WTC11 (cell line): ENCODE measurements around the gene LEUTX. TPM values are rescaled to one million over a fixed set of nuclear protein-coding genes. Genes with fewer than 3 reads are reported as not detected.
"Not testable (repeated sequence)": the region's sequence is repeated elsewhere in the genome, so short reads cannot be mapped to it uniquely, and the experiment has no call there.

Experiments
- ATAC-seq: fragments of 200-7000 bp; cut with Tn5 transposase; 2 replicates; pipeline ENCODE4 v1.10.0; 2021; ENCODE audit warnings: mild to moderate bottlenecking, moderate library complexity
- CTCF ChIA-PET: fragments of 300-600 bp; sonication (Branson Sonifier 250); formaldehyde crosslinking; loops from one replicate; lab custom pipeline; 2021; ENCODE audit warnings: antibody characterized with exemption; lab: Charles Lee
- POLR2A ChIA-PET: fragments of 350-600 bp; sonication (Branson Sonifier 250); formaldehyde crosslinking; loops from one replicate; lab custom pipeline; 2021; ENCODE audit warnings: antibody characterized with exemption; lab: Charles Lee
- DNase-seq: peaks from one replicate; pipeline ENCODE4 v3.0.0; 2021; ENCODE audit warnings: low spot score
- H3K27ac Mint-ChIP-seq: 2 replicates; pipeline ENCODE4 v1.8.0; 2021; ENCODE audit warnings: mixed read lengths
- H3K27me3 Mint-ChIP-seq: 2 replicates; pipeline ENCODE4 v1.8.0; 2021; ENCODE audit warnings: low read depth, mild to moderate bottlenecking, moderate library complexity, mixed read lengths
- H3K36me3 Mint-ChIP-seq: 2 replicates; pipeline ENCODE4 v1.8.0; 2021; ENCODE audit warnings: mixed read lengths
- H3K4me1 Mint-ChIP-seq: 2 replicates; pipeline ENCODE4 v1.8.0; 2022; ENCODE audit warnings: mixed read lengths
- H3K4me3 Mint-ChIP-seq: 2 replicates; pipeline ENCODE4 v1.8.0; 2021; ENCODE audit warnings: mild to moderate bottlenecking, moderate library complexity, mixed read lengths
- H3K9me3 Mint-ChIP-seq: 2 replicates; pipeline ENCODE4 v1.8.0; 2021; ENCODE audit warnings: mixed read lengths
- ATF1 ChIP-seq: sonication (generic); formaldehyde crosslinking; IDR thresholded peaks from 2 replicates; pipeline ENCODE4 v1.8.1; 2023; ENCODE audit warnings: mild to moderate bottlenecking, moderate library complexity, missing genetic modification reagents
- E2F1 ChIP-seq: sonication (generic); formaldehyde crosslinking; IDR thresholded peaks from 2 replicates; pipeline ENCODE4 v1.8.0; 2022; ENCODE audit warnings: mild to moderate bottlenecking, missing genetic modification reagents
- E2F4 ChIP-seq: sonication (generic); formaldehyde crosslinking; IDR thresholded peaks from 2 replicates; pipeline ENCODE4 v1.8.1; 2022; ENCODE audit warnings: low read depth, mild to moderate bottlenecking, moderate library complexity, missing genetic modification reagents, borderline replicate concordance
- ERG ChIP-seq: fragments of 250-450 bp; sonication (Bioruptor Pico); IDR thresholded peaks from 2 replicates; pipeline ENCODE4 v1.8.0; 2021; ENCODE audit warnings: mild to moderate bottlenecking
- ETV6 ChIP-seq: sonication (generic); formaldehyde crosslinking; IDR thresholded peaks from 2 replicates; pipeline ENCODE4 v1.8.1; 2022; ENCODE audit warnings: mild to moderate bottlenecking, missing genetic modification reagents
- GRHL2 ChIP-seq: fragments of 250-450 bp; sonication (Bioruptor Pico); IDR thresholded peaks from 2 replicates; pipeline ENCODE4 v1.8.0; 2022; ENCODE audit warnings: mild to moderate bottlenecking, moderate library complexity; ENCODE audit not compliant: insufficient replicate concordance, severe bottlenecking
- IRF1 ChIP-seq: sonication (generic); formaldehyde crosslinking; IDR thresholded peaks from 2 replicates; pipeline ENCODE4 v1.8.0; 2023; ENCODE audit warnings: missing genetic modification reagents
- MYBL2 ChIP-seq: sonication (generic); formaldehyde crosslinking; IDR thresholded peaks from 2 replicates; pipeline ENCODE4 v1.8.1; 2023; ENCODE audit warnings: mild to moderate bottlenecking, moderate library complexity, missing genetic modification reagents
- NFYB ChIP-seq: sonication (generic); formaldehyde crosslinking; conservative IDR thresholded peaks from 2 replicates; pipeline ENCODE4 v1.8.0; 2022; ENCODE audit warnings: low read depth, missing genetic modification reagents
- RELA ChIP-seq: sonication (generic); formaldehyde crosslinking; IDR thresholded peaks from 2 replicates; pipeline ENCODE4 v1.8.1; 2022; ENCODE audit warnings: missing genetic modification reagents, mild to moderate bottlenecking, borderline replicate concordance
- SMAD4 ChIP-seq: sonication (generic); formaldehyde crosslinking; IDR thresholded peaks from 2 replicates; pipeline ENCODE4 v1.8.0; 2022; ENCODE audit warnings: mild to moderate bottlenecking, missing genetic modification reagents
- ZNF138 ChIP-seq: sonication (generic); formaldehyde crosslinking; conservative IDR thresholded peaks from 2 replicates; pipeline ENCODE4 v1.8.1; 2022; ENCODE audit warnings: mild to moderate bottlenecking, moderate library complexity, missing genetic modification reagents
- ZNF317 ChIP-seq: sonication (generic); formaldehyde crosslinking; IDR thresholded peaks from 2 replicates; pipeline ENCODE4 v1.8.1; 2023; ENCODE audit warnings: low read depth, mild to moderate bottlenecking, moderate library complexity, missing genetic modification reagents, borderline replicate concordance
- ZNF416 ChIP-seq: fragments of 250-450 bp; sonication (Bioruptor Pico); IDR thresholded peaks from 2 replicates; pipeline ENCODE4 v1.9.0; 2021; ENCODE audit warnings: mild to moderate bottlenecking, inconsistent platforms
- ZNF423 ChIP-seq: fragments of 250-450 bp; sonication (Bioruptor Pico); IDR thresholded peaks from 2 replicates; pipeline ENCODE4 v2.1.2; 2022; ENCODE audit warnings: mild to moderate bottlenecking, moderate library complexity
- total RNA-seq: library from RNA; stranded (reverse); gene quantifications from 3 replicates; pipeline ENCODE4 v1.2.3, GENCODE V29; 2021
- TF ChIP-seq, protein P1 (sequence below): fragments of 250-450 bp; sonication (Bioruptor Pico); IDR thresholded peaks from 2 replicates; pipeline ENCODE4 v1.9.0; 2021; ENCODE audit warnings: mild to moderate bottlenecking, borderline replicate concordance
- TF ChIP-seq, protein P2 (sequence below): fragments of 250-450 bp; sonication (Bioruptor Pico); IDR thresholded peaks from 2 replicates; pipeline ENCODE4 v1.9.0; 2021; ENCODE audit warnings: mild to moderate bottlenecking
- TF ChIP-seq, protein P3 (sequence below): sonication (generic); formaldehyde crosslinking; IDR thresholded peaks from 2 replicates; pipeline ENCODE4 v1.8.1; 2023; ENCODE audit warnings: mild to moderate bottlenecking, missing genetic modification reagents
- TF ChIP-seq, protein P4 (sequence below): sonication (generic); formaldehyde crosslinking; IDR thresholded peaks from 2 replicates; pipeline ENCODE4 v1.8.1; 2022; ENCODE audit warnings: missing genetic modification reagents, borderline replicate concordance

Gene LEUTX
- total RNA-seq, 1 experiment from 2014 or later, result not detected

DNA sequence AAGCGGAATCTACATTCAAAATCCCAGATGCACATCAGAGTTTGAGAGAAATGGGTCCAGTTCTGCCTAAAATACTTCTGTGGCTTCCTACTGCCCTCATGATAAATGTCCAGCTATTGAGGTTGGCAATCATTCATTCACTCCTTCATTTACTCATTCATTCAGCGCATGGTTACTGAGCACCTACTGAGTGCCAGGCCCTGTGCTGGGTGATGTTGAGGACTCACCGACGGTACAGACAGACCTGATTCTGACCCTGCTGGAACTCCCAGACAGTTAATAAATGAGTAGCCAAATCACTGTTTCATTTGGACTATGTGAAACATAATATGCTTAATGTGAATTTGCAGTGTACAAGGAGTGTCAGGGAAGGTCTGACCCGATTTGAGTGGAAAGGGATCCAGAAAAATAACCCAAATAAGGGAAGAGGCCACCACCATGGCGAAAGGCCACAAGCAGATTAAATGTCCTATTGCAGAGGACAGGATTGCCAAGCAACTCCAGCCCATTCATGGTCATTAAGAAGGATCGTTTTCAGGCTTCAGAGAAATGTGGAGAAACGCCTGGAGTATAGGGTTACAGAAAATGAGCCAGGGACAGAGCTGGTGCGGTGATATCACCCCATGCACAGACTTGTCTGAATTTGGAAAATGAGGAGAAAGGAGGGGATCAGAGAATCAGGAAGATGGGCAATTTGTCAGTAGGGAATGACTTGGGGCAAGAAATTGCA lies 34.8 kb downstream of the LEUTX start:
- TF ChIP-seq NFYB (no peak), ZNF138 (no peak), SMAD4 (CRISPR knock-in tag) (no peak), ZNF416 (CRISPR knock-in tag) (no peak), ATF1 (CRISPR knock-in tag) (no peak), ETV6 (no peak), E2F1 (CRISPR knock-in tag) (no peak), ERG (CRISPR knock-in tag) (no peak), IRF1 (CRISPR knock-in tag) (no peak), ZNF423 (CRISPR knock-in tag) (no peak), ZNF317 (CRISPR knock-in tag) (no peak), GRHL2 (CRISPR knock-in tag) (no peak), E2F4 (no peak), MYBL2 (CRISPR knock-in tag) (no peak), RELA (CRISPR knock-in tag) (no peak)
- TF ChIP-seq, protein P1, sequence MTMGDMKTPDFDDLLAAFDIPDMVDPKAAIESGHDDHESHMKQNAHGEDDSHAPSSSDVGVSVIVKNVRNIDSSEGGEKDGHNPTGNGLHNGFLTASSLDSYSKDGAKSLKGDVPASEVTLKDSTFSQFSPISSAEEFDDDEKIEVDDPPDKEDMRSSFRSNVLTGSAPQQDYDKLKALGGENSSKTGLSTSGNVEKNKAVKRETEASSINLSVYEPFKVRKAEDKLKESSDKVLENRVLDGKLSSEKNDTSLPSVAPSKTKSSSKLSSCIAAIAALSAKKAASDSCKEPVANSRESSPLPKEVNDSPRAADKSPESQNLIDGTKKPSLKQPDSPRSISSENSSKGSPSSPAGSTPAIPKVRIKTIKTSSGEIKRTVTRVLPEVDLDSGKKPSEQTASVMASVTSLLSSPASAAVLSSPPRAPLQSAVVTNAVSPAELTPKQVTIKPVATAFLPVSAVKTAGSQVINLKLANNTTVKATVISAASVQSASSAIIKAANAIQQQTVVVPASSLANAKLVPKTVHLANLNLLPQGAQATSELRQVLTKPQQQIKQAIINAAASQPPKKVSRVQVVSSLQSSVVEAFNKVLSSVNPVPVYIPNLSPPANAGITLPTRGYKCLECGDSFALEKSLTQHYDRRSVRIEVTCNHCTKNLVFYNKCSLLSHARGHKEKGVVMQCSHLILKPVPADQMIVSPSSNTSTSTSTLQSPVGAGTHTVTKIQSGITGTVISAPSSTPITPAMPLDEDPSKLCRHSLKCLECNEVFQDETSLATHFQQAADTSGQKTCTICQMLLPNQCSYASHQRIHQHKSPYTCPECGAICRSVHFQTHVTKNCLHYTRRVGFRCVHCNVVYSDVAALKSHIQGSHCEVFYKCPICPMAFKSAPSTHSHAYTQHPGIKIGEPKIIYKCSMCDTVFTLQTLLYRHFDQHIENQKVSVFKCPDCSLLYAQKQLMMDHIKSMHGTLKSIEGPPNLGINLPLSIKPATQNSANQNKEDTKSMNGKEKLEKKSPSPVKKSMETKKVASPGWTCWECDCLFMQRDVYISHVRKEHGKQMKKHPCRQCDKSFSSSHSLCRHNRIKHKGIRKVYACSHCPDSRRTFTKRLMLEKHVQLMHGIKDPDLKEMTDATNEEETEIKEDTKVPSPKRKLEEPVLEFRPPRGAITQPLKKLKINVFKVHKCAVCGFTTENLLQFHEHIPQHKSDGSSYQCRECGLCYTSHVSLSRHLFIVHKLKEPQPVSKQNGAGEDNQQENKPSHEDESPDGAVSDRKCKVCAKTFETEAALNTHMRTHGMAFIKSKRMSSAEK (CRISPR knock-in tag), result no peak
- TF ChIP-seq, protein P2, sequence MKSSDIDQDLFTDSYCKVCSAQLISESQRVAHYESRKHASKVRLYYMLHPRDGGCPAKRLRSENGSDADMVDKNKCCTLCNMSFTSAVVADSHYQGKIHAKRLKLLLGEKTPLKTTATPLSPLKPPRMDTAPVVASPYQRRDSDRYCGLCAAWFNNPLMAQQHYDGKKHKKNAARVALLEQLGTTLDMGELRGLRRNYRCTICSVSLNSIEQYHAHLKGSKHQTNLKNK (CRISPR knock-in tag), result no peak
- TF ChIP-seq, protein P3, sequence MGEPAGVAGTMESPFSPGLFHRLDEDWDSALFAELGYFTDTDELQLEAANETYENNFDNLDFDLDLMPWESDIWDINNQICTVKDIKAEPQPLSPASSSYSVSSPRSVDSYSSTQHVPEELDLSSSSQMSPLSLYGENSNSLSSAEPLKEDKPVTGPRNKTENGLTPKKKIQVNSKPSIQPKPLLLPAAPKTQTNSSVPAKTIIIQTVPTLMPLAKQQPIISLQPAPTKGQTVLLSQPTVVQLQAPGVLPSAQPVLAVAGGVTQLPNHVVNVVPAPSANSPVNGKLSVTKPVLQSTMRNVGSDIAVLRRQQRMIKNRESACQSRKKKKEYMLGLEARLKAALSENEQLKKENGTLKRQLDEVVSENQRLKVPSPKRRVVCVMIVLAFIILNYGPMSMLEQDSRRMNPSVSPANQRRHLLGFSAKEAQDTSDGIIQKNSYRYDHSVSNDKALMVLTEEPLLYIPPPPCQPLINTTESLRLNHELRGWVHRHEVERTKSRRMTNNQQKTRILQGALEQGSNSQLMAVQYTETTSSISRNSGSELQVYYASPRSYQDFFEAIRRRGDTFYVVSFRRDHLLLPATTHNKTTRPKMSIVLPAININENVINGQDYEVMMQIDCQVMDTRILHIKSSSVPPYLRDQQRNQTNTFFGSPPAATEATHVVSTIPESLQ (CRISPR knock-in tag), result no peak
- TF ChIP-seq, protein P4, sequence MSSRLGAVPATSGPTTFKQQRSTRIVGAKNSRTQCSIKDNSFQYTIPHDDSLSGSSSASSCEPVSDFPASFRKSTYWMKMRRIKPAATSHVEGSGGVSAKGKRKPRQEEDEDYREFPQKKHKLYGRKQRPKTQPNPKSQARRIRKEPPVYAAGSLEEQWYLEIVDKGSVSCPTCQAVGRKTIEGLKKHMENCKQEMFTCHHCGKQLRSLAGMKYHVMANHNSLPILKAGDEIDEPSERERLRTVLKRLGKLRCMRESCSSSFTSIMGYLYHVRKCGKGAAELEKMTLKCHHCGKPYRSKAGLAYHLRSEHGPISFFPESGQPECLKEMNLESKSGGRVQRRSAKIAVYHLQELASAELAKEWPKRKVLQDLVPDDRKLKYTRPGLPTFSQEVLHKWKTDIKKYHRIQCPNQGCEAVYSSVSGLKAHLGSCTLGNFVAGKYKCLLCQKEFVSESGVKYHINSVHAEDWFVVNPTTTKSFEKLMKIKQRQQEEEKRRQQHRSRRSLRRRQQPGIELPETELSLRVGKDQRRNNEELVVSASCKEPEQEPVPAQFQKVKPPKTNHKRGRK (CRISPR knock-in tag), result no peak
- Mint-ChIP-seq H3K27me3 (peaks cover 6% of the 10 kb centered on the region; the same call in 1 of the 2 replicates), H3K27ac (no peak overlapping the region), H3K4me3 (no peak overlapping the region), H3K36me3 (no peaks in the 10 kb centered on the region; the same call in 1 of the 2 replicates), H3K9me3 (peaks cover 13% of the 10 kb centered on the region), H3K4me1 (0 out of 2 replicates have a peak, but pooled peaks cover 3% of the 10 kb centered on the region)
- ATAC-seq (no peak), DNase-seq (no peak)
- ChIA-PET CTCF (interaction anchor here (0.6 kb wide), 1 partner anchor 12 kb away, joined by 5 read pairs; no protein-coding TSS in a partner anchor), POLR2A (no interaction called here)

DNA sequence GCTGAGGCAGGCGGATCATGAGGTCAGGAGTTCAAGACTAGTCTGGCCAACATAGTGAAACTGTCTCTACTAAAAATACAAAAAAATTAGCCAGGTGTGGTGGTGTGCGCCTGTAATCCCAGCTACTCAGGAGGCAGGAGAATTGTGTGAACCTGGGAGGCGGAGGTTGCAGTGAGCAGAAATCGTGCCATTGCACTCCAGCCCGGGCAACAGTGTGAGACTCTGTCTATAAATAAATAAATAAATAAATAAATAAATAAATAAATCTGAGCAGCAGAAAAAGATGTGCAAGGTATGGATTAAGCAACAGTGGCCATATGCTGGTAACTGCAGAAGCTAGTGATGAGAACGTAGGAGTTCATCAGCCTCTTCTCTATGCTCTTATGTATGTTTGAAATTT lies 35.5 kb downstream of the LEUTX start:
- H3K9me3 Mint-ChIP-seq, ATAC-seq, DNase-seq, H3K27me3 Mint-ChIP-seq, H3K4me3 Mint-ChIP-seq, POLR2A ChIA-PET, H3K4me1 Mint-ChIP-seq, H3K36me3 Mint-ChIP-seq, H3K27ac Mint-ChIP-seq: not testable (repeated sequence)
- CTCF ChIA-PET, result interaction anchor here (0.6 kb wide), 1 partner anchor 13 kb away, joined by 5 read pairs; no protein-coding TSS in a partner anchor
